Loucy (cell line): ENCODE data around the gene ARMCX4.

Experiments used
- CTCF ChIP-seq: fragments of 200-600 bp; sonication (generic); conservative IDR thresholded peaks from 2 replicates; pipeline ENCODE4 v1.5.1; 2014; ENCODE audit warnings: mild to moderate bottlenecking, antibody characterized with exemption, low read length
- EZH2phosphoT487 ChIP-seq: fragments of 200-600 bp; IDR thresholded peaks from 2 replicates; pipeline ENCODE4 v1.6.1; 2018; ENCODE audit warnings: antibody characterized with exemption, mild to moderate bottlenecking, moderate library complexity, borderline replicate concordance

DNA sequence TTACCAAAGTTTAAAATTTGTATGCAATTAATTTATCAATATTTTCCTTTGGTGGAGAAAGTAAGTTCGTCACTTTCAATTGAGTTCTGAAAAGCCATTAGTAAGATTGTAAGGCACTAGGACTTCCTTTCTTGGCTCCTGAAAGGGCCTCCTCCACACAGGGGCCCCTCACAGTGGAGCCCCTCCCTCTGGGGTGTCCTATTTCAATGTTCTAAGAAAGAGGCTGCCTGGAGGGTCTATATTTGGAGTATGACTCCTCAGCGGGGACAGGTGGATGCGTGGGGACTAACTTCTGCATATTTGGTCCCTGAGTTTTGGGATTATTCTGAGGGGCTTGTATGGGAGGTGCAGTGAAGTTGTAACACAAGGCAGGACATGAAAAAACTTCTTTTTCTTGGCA is 1.6 kb upstream of the ARMCX4 start:
- no peak for TF ChIP-seq CTCF
- TF ChIP-seq EZH2phosphoT487: no peak
